HG03064 (cell line): Measurements from ENCODE around the gene RBMX2.

Experiments used
- ATAC-seq: cut with Tn5 transposase; IDR thresholded peaks from one replicate; pipeline ENCODE4 v1.9.1; 2021; ENCODE audit warnings: low read depth; ENCODE audit not compliant: unreplicated experiment

Gene RBMX2

GRCh38 chrX:130444641-130445336, 43.0 kb downstream of the RBMX2 start:
- no peak for ATAC-seq

DNA sequence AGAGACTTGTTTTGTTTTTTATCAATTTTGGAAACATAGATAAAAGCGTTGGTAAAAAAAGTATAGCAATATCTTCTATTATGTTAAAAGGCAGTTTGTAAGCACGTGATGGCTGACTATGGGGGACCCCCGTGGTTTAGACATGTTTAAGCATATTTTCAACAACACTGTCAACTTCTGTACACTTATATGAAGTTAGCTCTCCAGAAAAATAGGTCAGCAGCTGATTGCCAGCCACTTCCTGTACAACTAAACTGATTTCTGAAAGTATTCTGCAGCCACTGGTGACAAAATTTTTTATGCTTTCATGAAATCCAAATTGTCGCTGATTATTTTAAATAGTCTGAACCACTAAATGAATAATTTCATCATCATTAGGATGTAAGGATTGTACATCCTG, 45.2 kb downstream of the RBMX2 start:
- ATAC-seq, result no peak
